GM12874 (cell line): ENCODE data around the gene GSE1.

Experiments used
- TF ChIP-seq, protein P1 (sequence below): IDR thresholded peaks from 2 replicates; pipeline ENCODE4 v1.5.1; 2011; ENCODE audit warnings: low read depth, mild to moderate bottlenecking, control low read depth, low read length, moderate library complexity; ENCODE audit not compliant: insufficient read depth

GSE1 gene

DNA sequence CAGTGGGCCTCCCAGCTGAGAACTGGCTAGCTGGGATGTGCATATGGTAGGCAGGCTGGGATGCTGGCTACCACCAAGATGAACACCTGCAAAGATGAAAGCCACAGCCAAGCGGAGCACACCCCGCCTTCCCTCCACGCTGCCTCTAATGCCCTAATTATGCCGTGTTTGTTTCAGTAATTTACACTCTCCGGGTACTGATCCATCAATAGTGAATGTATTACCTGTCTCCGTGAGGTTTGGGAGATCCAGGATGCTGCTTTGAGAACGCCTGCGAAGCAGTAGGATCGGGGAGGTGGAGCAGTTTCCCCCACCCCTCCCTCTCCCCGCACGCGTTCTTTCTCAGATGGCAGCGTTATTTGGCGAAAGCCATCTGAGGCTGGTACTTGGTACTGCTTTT lies 28.9 kb upstream of the GSE1 start:
- TF ChIP-seq, protein P1, sequence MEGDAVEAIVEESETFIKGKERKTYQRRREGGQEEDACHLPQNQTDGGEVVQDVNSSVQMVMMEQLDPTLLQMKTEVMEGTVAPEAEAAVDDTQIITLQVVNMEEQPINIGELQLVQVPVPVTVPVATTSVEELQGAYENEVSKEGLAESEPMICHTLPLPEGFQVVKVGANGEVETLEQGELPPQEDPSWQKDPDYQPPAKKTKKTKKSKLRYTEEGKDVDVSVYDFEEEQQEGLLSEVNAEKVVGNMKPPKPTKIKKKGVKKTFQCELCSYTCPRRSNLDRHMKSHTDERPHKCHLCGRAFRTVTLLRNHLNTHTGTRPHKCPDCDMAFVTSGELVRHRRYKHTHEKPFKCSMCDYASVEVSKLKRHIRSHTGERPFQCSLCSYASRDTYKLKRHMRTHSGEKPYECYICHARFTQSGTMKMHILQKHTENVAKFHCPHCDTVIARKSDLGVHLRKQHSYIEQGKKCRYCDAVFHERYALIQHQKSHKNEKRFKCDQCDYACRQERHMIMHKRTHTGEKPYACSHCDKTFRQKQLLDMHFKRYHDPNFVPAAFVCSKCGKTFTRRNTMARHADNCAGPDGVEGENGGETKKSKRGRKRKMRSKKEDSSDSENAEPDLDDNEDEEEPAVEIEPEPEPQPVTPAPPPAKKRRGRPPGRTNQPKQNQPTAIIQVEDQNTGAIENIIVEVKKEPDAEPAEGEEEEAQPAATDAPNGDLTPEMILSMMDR: no peak

DNA sequence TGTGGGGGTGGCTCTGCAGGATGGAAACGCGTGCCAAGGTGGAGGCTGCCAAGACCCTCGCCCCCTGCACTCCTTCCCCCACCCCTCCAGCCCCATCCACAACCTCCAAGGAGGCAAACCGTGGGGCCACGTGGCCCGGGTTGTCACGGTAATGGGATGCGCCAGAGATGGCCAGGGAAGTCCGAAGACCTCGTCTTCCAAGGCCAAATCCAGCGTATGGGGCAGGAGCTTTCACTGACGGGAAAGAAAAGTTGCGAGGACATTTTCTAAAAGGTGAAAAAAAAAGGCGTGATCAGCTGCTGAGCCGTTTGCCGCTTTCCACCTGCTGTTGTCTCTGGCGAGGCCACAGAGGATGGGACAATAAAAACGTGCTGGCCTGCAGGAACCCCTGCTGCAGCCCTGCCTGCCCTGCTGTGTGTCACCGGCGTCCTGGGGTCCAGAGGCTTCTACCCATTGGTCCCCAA lies 28.3 kb upstream of the GSE1 start:
- TF ChIP-seq, protein P1: no peak

DNA sequence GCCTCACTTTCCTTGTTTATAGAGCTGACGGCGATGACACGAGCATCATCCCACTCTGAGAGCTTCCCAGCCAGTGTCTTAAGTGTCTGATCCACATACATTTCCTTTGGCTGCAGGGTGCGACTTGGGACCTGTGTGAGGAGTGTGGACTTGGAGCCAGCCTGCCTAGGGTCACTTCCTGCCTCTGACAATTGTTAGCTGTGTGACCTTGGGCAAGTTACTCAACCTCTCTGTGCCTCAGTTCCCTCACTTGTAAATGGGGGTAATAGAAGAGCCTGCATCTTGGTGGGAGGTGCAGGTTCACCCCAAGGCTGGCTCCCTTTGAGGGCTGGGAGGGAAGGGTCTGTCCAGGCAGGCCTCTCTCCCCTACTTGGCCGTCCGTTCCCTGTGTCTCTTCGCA lies 27.4 kb upstream of the GSE1 start:
- TF ChIP-seq, protein P1: no peak

DNA sequence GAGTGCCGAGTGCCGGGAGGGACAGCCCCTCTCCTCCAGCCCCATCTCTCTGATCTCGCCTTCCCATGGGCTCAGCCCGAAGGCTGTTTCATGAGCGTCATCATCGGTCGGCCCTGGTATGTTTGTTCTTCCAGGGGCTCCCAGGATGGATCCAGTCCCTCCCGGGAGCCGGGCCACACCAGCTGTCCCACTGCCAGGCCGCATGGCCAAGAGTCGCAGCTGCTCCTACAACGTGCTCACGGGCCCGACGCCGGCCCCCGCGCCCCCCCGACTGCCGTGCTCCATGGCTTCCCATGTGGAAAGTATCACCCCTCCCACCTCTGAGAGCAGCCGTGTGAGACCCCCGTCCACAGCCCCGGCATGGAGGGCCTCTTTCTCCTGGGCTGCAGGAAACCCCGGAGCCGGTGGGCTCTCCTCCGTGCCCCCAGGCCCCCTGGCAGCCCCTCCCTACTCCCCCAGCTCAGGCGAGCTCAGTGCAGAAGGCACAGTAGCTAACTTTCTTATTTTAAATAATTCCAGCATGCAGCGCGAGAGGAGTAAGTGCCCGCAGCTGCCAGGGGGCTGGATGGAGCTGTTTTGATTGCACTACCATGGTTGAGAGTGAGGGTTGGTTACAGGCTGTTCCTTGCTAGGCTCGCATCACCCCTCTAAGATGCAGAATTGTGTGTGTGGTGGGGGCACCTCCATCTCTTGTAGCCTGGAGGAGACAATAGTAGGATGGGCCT lies 26.6 kb upstream of the GSE1 start:
- TF ChIP-seq, protein P1: no peak

GRCh38 chr16:85587762-85588556 lies 25.2 kb upstream of the GSE1 start:
- TF ChIP-seq, protein P1: no peak

GRCh38 chr16:85588562-85589503 lies 24.3 kb upstream of the GSE1 start:
- TF ChIP-seq, protein P1: no peak
